HUES6 (cell line): ENCODE data around the gene TGFB1.
A peak's percentile ranks its signal among the peaks of the same experiment; 100 is the strongest.
"Not testable (repeated sequence)": the region's sequence is repeated elsewhere in the genome, so short reads cannot be mapped to it uniquely, and the experiment has no call there.

Experiments used
- H3K27ac ChIP-seq: 2 replicates; pipeline ENCODE4 v1.7.0; 2013; ENCODE audit warnings: low read depth, mild to moderate bottlenecking, low read length, inconsistent platforms
- H3K27me3 ChIP-seq: 2 replicates; pipeline ENCODE4 v1.6.1; 2013; ENCODE audit warnings: low read length; ENCODE audit not compliant: control insufficient read depth, insufficient read depth
- H3K36me3 ChIP-seq: 2 replicates; pipeline ENCODE4 v1.6.1; 2013; ENCODE audit warnings: low read length; ENCODE audit not compliant: control insufficient read depth, insufficient read depth
- H3K4me1 ChIP-seq: 2 replicates; pipeline ENCODE4 v1.6.1; 2013; ENCODE audit warnings: low read length; ENCODE audit not compliant: control insufficient read depth, insufficient read depth
- H3K4me3 ChIP-seq: 2 replicates; pipeline ENCODE4 v1.5.1; 2013; ENCODE audit warnings: low read depth, low read length
- H3K9ac ChIP-seq: one replicate; pipeline ENCODE4 v1.6.1; 2013; ENCODE audit warnings: mild to moderate bottlenecking, low read length
- H3K9me3 ChIP-seq: 2 replicates; pipeline ENCODE4 v1.6.1; 2013; ENCODE audit warnings: low read depth, low read length; ENCODE audit not compliant: control insufficient read depth, insufficient read depth

TGFB1 gene

GRCh38 chr19:41355802-41356201, 2.1 kb upstream of the TGFB1 start:
- H3K9me3 ChIP-seq, result no peaks in the 10 kb centered on the region
- peaks cover 26% of the 10 kb centered on the region for H3K27me3 ChIP-seq
- H3K9ac ChIP-seq, result no peak overlapping the region
- no peaks in the 10 kb centered on the region for H3K36me3 ChIP-seq
- no peak overlapping the region for H3K27ac ChIP-seq
- H3K4me1 ChIP-seq, result peaks cover 10% of the 10 kb centered on the region
- H3K4me3 ChIP-seq, result no peak overlapping the region

DNA sequence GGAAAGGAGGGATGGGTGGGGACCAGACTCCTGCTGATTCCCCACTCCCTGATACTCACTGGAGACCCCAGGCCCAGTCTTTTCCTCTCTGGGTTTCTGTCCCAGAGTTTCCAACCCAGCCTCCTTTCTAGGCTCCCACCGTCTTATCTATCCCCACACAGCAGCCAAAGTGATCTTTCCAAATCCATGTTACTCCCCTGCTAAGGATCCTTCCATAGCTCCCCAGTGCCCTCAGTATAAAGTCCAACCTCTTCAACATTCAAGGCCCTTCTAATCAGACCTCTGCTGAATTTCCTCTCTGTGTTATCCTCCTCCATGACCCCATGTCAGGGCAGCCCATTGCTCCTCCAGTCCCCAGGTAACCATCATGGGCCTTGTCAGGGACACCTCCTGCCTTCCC, 1.3 kb upstream of the TGFB1 start:
- Histone ChIP-seq H3K9ac (no peak overlapping the region), H3K4me3 (no peak overlapping the region), H3K36me3 (no peaks in the 10 kb centered on the region), H3K4me1 (peaks cover 10% of the 10 kb centered on the region), H3K9me3 (no peaks in the 10 kb centered on the region), H3K27ac (no peak overlapping the region), H3K27me3 (peaks cover 31% of the 10 kb centered on the region)

GRCh38 chr19:41354343-41354953, 726 bp upstream of the TGFB1 start:
- Histone ChIP-seq H3K4me1 (peaks cover 10% of the 10 kb centered on the region), H3K9ac (peak overlapping the region; percentile 64), H3K4me3 (peak overlapping the region; percentile 95), H3K27ac (no peak overlapping the region), H3K27me3 (peaks cover 31% of the 10 kb centered on the region), H3K9me3 (no peaks in the 10 kb centered on the region), H3K36me3 (no peaks in the 10 kb centered on the region; the same call in 1 of the 2 replicates)

GRCh38 chr19:41352609-41353465, 885 bp downstream of the TGFB1 start:
- H3K9ac ChIP-seq, result peak overlapping the region; percentile 84
- peaks cover 10% of the 10 kb centered on the region for H3K4me1 ChIP-seq
- peaks cover 31% of the 10 kb centered on the region for H3K27me3 ChIP-seq
- H3K9me3 ChIP-seq, result no peaks in the 10 kb centered on the region
- H3K4me3 ChIP-seq, result peak overlapping the region; percentile 95
- H3K36me3 ChIP-seq, result peaks cover 5% of the 10 kb centered on the region; the same call in 1 of the 2 replicates
- peak overlapping the region; percentile 43; the same call in 1 of the 2 replicates for H3K27ac ChIP-seq

DNA sequence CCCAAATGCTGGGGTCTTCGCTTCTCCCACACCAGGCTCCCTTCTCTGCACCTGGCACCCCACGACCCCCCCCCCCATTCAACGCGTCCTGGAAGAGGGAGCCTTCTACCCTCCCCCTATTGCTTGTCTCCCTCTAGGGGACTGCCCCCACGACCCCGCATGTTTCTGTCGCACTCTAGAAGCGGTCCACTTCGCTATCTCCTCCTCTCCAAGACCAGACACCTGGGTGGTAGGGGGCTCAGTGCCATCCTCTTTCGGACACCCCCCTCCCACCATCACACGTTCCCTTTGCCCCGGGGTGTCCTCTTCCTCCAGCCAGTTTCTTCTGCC, 1.5 kb downstream of the TGFB1 start:
- Histone ChIP-seq H3K4me3 (peak overlapping the region; percentile 95), H3K9me3 (no peaks in the 10 kb centered on the region), H3K9ac (peak overlapping the region; percentile 84), H3K27me3 (peaks cover 31% of the 10 kb centered on the region), H3K36me3 (peaks cover 7% of the 10 kb centered on the region; the same call in 1 of the 2 replicates), H3K27ac (peak overlapping the region; percentile 43; the same call in 1 of the 2 replicates), H3K4me1 (peaks cover 10% of the 10 kb centered on the region)

- Histone ChIP-seq H3K36me3 (peaks cover 7% of the 10 kb centered on the region; the same call in 1 of the 2 replicates), H3K9me3 (no peaks in the 10 kb centered on the region), H3K27me3 (peaks cover 31% of the 10 kb centered on the region), H3K4me1 (peaks cover 10% of the 10 kb centered on the region), H3K27ac (no peak overlapping the region), H3K9ac (peak overlapping the region; percentile 84), H3K4me3 (peak overlapping the region; percentile 95)
These were observed 2.1 kb downstream of the TGFB1 start for GRCh38 chr19:41351339-41352245.

DNA sequence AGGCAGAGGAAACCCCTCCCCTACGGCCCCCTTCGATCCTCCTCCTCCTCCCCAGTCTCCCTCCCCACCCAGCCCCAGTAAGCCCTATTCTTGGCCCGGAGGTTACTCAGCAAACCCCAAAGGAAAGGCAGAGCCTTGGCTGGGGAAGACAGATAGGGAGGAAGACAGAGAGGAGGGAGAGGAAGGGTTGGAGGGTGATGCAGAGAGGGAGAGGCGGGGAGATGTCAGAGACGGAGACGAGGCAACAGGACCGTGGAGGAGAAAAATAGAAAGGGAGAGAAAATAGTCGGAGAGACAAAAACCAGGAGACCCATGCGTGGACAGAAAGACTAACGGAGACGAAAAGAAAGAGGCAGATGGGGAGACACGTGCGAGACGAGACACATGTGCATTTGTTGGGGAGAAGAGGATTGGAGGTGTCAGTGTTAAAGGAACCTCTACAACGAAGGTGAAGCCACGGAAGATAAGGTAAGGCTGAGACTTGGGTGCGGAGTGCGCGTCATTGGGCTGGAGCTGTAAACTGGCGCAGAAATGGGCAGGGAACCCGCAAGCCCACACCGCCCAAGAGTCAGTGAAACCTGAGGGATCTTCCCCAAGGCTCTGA, 2.9 kb downstream of the TGFB1 start:
- peak overlapping the region; percentile 95 for H3K4me3 ChIP-seq
- peak overlapping the region; percentile 84 for H3K9ac ChIP-seq
- H3K36me3 ChIP-seq, result peaks cover 7% of the 10 kb centered on the region; the same call in 1 of the 2 replicates
- peaks cover 10% of the 10 kb centered on the region for H3K4me1 ChIP-seq
- H3K9me3 ChIP-seq, result no peaks in the 10 kb centered on the region
- H3K27me3 ChIP-seq, result peaks cover 31% of the 10 kb centered on the region
- no peak overlapping the region for H3K27ac ChIP-seq

GRCh38 chr19:41346916-41347315, 6.8 kb downstream of the TGFB1 start:
- H3K36me3 ChIP-seq, result peaks cover 30% of the 10 kb centered on the region
- not testable (repeated sequence) for H3K9me3 ChIP-seq, H3K9ac ChIP-seq, H3K27ac ChIP-seq, H3K4me3 ChIP-seq, H3K4me1 ChIP-seq
- H3K27me3 ChIP-seq, result peaks cover 16% of the 10 kb centered on the region

GRCh38 chr19:41344162-41344561, 9.6 kb downstream of the TGFB1 start:
- peaks cover 44% of the 10 kb centered on the region for H3K36me3 ChIP-seq
- H3K9ac ChIP-seq, result no peak overlapping the region
- no peaks in the 10 kb centered on the region for H3K9me3 ChIP-seq
- H3K27ac ChIP-seq, result no peak overlapping the region
- no peak overlapping the region for H3K4me3 ChIP-seq
- no peaks in the 10 kb centered on the region for H3K27me3 ChIP-seq
- H3K4me1 ChIP-seq, result no peaks in the 10 kb centered on the region

GRCh38 chr19:41341669-41342490, 11.8 kb downstream of the TGFB1 start:
- Histone ChIP-seq H3K27ac (no peak overlapping the region), H3K36me3 (peaks cover 46% of the 10 kb centered on the region), H3K9ac (no peak overlapping the region)

More at GRCh38 chr19:41341669-41342490, 11.8 kb downstream of the TGFB1 start:
- Histone ChIP-seq H3K27me3 (no peaks in the 10 kb centered on the region), H3K4me1 (no peaks in the 10 kb centered on the region), H3K4me3 (no peak overlapping the region), H3K9me3 (no peaks in the 10 kb centered on the region)
